A673 (cell line): ENCODE data around the gene SEC14L6.
A peak's percentile ranks its signal among the peaks of the same experiment; 100 is the strongest.

Experiments
- CTCF ChIP-seq: fragments of 300-800, 200-600 bp; sonication (generic); conservative IDR thresholded peaks from 2 replicates; pipeline ENCODE4 v1.5.1; 2017; ENCODE audit warnings: low read depth, mild to moderate bottlenecking, antibody characterized with exemption, low read length, moderate library complexity, mixed read lengths
- EZH2 ChIP-seq: fragments of 200-600 bp; sonication (generic); IDR thresholded peaks from 2 replicates; pipeline ENCODE4 v1.6.1; 2017; ENCODE audit warnings: borderline replicate concordance, low read depth, mild to moderate bottlenecking, mixed read lengths, antibody characterized with exemption, low read length; ENCODE audit not compliant: poor library complexity, severe bottlenecking

GRCh38 chr22:30490399-30490798 is 56.1 kb downstream of the SEC14L6 start:
- TF ChIP-seq CTCF (peak; percentile 45), EZH2 (no peak)
